HCT116 (cell line): ENCODE data around the gene KIF26A. TPM values are rescaled to one million over a fixed set of nuclear protein-coding genes. Genes with fewer than 3 reads are reported as not detected.

ENCODE experiments used
- ATAC-seq: fragments of 200-7000 bp; cut with Tn5 transposase; 2 replicates; pipeline ENCODE4 v1.9.1; 2020; ENCODE audit warnings: mild to moderate bottlenecking, moderate library complexity
- BruUV-seq: library from RNA; stranded (reverse); fragments of 400-500 nt; replicated peaks from 2 replicates; lab custom pipeline; 2021; lab: Mats Ljungman, UMichigan
- CTCF ChIA-PET: fragments of 300-600 bp; sonication (Branson Sonifier 250); formaldehyde crosslinking; loops from one replicate; lab custom pipeline; 2021; ENCODE audit warnings: antibody characterized with exemption; lab: Charles Lee
- POLR2A ChIA-PET: fragments of 300-600, 350-600 bp; sonication (Branson Sonifier 250); formaldehyde crosslinking; loops from one replicate; lab custom pipeline; 2021; ENCODE audit warnings: antibody characterized with exemption; lab: Charles Lee
- RAD21 ChIA-PET, 2 experiments: fragments of 300-600 bp; sonication (Branson Sonifier 250); formaldehyde crosslinking; loops; one replicate each; lab custom pipeline; 2023; ENCODE audit warnings: low total read pairs in 2 of 2; ENCODE audit not compliant: uncharacterized antibody in 2 of 2, unreplicated experiment in 2 of 2, low non-redundant PET in 1 of 2; lab: Charles Lee
- DNase-seq: peaks from one replicate; pipeline ENCODE4 v3.0.0-alpha.2; 2010; ENCODE audit warnings: low read depth, low spot score
- H2AFZ ChIP-seq: fragments of 200-600 bp; shearing (Covaris generic), sonication (generic); 2 replicates; pipeline ENCODE4 v1.6.1; 2017; ENCODE audit warnings: low read depth, mixed run types, mixed read lengths, antibody characterized with exemption, low read length; ENCODE audit not compliant: poor library complexity, severe bottlenecking
- H3K27ac ChIP-seq: 2 replicates; pipeline ENCODE4 v1.5.1; 2012; ENCODE audit warnings: low read depth, low read length
- H3K27me3 ChIP-seq: fragments of 200-600 bp; sonication (generic); 2 replicates; pipeline ENCODE4 v1.6.1; 2016; ENCODE audit warnings: mixed run types, low read length, mixed read lengths; ENCODE audit not compliant: insufficient read depth
- H3K36me3 ChIP-seq, 2 experiments: fragments of 200-500 bp in 1 of 2; fragments of 200-600 bp in 1 of 2; sonication (Bioruptor generic) in 1 of 2; sonication (generic) in 1 of 2; 2 replicates each; pipeline versions ENCODE4 v1.5.1 to v1.6.1; 2014 to 2016; ENCODE audit warnings: low read length in 2 of 2, inconsistent platforms in 1 of 2, mixed read lengths in 1 of 2, mixed run types in 1 of 2; ENCODE audit not compliant: insufficient read depth in 2 of 2, control insufficient read depth in 1 of 2
- H3K4me1 ChIP-seq, 2 experiments: fragments of 200-600 bp in 1 of 2; sonication (generic) in 1 of 2; 2 replicates each; pipeline versions ENCODE4 v1.5.1 to v1.6.1; 2012 to 2017; ENCODE audit warnings: low read length in 2 of 2, inconsistent platforms in 1 of 2, mild to moderate bottlenecking in 1 of 2, mixed read lengths in 1 of 2, mixed run types in 1 of 2, moderate library complexity in 1 of 2; ENCODE audit not compliant: insufficient read depth in 2 of 2, control insufficient read depth in 1 of 2
- H3K4me2 ChIP-seq: fragments of 200-600 bp; sonication (generic); 2 replicates; pipeline ENCODE4 v1.6.1; 2017; ENCODE audit warnings: mixed run types, low read length, mixed read lengths
- H3K4me3 ChIP-seq, 2 experiments: fragments of 200-600 bp in 1 of 2; sonication (generic) in 1 of 2; replicated peaks in 1 of 2; 2 replicates each; pipeline ENCODE4 v1.5.1; 2011 to 2016; ENCODE audit warnings: low read length in 2 of 2, control low read depth in 1 of 2, low read depth in 1 of 2, mild to moderate bottlenecking in 1 of 2, mixed read lengths in 1 of 2, mixed run types in 1 of 2
- H3K79me2 ChIP-seq: fragments of 200-600 bp; sonication (generic); 2 replicates; pipeline ENCODE4 v1.6.1; 2017; ENCODE audit warnings: mild to moderate bottlenecking, mixed run types, low read length, moderate library complexity, mixed read lengths; ENCODE audit not compliant: insufficient read depth
- H3K9ac ChIP-seq: fragments of 200-600 bp; sonication (generic); 2 replicates; pipeline ENCODE4 v1.6.1; 2016; ENCODE audit warnings: low read length, mixed read lengths
- H3K9me2 ChIP-seq: fragments of 200-600 bp; sonication (generic), shearing (Covaris generic); 2 replicates; pipeline ENCODE4 v1.6.1; 2017; ENCODE audit warnings: mixed run types, mild to moderate bottlenecking, moderate library complexity; ENCODE audit not compliant: insufficient read depth
- H3K9me3 ChIP-seq, 2 experiments: fragments of 200-500 bp in 1 of 2; fragments of 200-600 bp in 1 of 2; sonication (Bioruptor generic) in 1 of 2; sonication (generic) in 1 of 2; 2 replicates each; pipeline ENCODE4 v1.6.1; 2014 to 2017; ENCODE audit warnings: low read length in 2 of 2, mixed read lengths in 2 of 2, inconsistent platforms in 1 of 2, low read depth in 1 of 2, mild to moderate bottlenecking in 1 of 2, mixed run types in 1 of 2, moderate library complexity in 1 of 2; ENCODE audit not compliant: control insufficient read depth in 1 of 2, insufficient read depth in 1 of 2
- H4K20me1 ChIP-seq: fragments of 200-600 bp; sonication (generic), shearing (Covaris generic); 2 replicates; pipeline ENCODE4 v1.6.1; 2017; ENCODE audit warnings: mixed run types, mild to moderate bottlenecking, moderate library complexity; ENCODE audit not compliant: insufficient read depth
- CBX3 ChIP-seq: IDR thresholded peaks from 2 replicates; pipeline ENCODE4 v1.6.1; 2012; ENCODE audit warnings: low read depth
- CEBPB ChIP-seq: IDR thresholded peaks from 2 replicates; pipeline ENCODE4 v1.6.1; 2012; ENCODE audit warnings: low read depth
- EGR1 ChIP-seq: IDR thresholded peaks from 2 replicates; pipeline ENCODE4 v1.6.1; 2012; ENCODE audit warnings: low read depth
- ELF1 ChIP-seq: IDR thresholded peaks from 2 replicates; pipeline ENCODE4 v1.6.1; 2012; ENCODE audit warnings: low read depth, borderline replicate concordance
- EZH2 ChIP-seq: fragments of 200-600 bp; sonication (generic); IDR thresholded peaks from 2 replicates; pipeline ENCODE4 v1.6.1; 2017; ENCODE audit warnings: antibody characterized with exemption, mixed run types
- FOSL1 ChIP-seq: IDR thresholded peaks from 2 replicates; pipeline ENCODE4 v1.6.1; 2012; ENCODE audit warnings: low read depth
- JUND ChIP-seq: IDR thresholded peaks from 2 replicates; pipeline ENCODE4 v1.6.1; 2012
- POLR2A ChIP-seq: IDR thresholded peaks from 2 replicates; pipeline ENCODE4 v1.7.0; 2011; ENCODE audit warnings: borderline replicate concordance; ENCODE audit not compliant: insufficient read depth, insufficient read length; ENCODE audit errors: extremely low read depth
- RAD21 ChIP-seq: IDR thresholded peaks from 2 replicates; pipeline ENCODE4 v1.6.1; 2012; ENCODE audit warnings: low read depth, mild to moderate bottlenecking
- SIN3A ChIP-seq: IDR thresholded peaks from 2 replicates; pipeline ENCODE4 v1.6.1; 2012; ENCODE audit warnings: low read depth
- SP1 ChIP-seq: IDR thresholded peaks from 2 replicates; pipeline ENCODE4 v1.6.1; 2012; ENCODE audit warnings: low read depth
- SRF ChIP-seq: IDR thresholded peaks from 2 replicates; pipeline ENCODE4 v1.6.1; 2012; ENCODE audit warnings: low read depth
- intact Hi-C: fragments of 100-400 bp; cut with micrococcal nuclease; formaldehyde crosslinking; loops from 2 replicates; pipeline ENCODE4 v1.10.0; 2022
- total RNA-seq: library from RNA; stranded (reverse); gene quantifications from one replicate; pipeline ENCODE4 v1.2.1, GENCODE V29; 2021; ENCODE audit not compliant: unreplicated experiment
- TF ChIP-seq, protein P1 (sequence below): IDR thresholded peaks from 2 replicates; pipeline ENCODE4 v1.6.1; 2011; ENCODE audit warnings: mild to moderate bottlenecking, low read length, moderate library complexity; ENCODE audit not compliant: insufficient replicate concordance; ENCODE audit errors: extremely low read depth
- TF ChIP-seq, protein P2 (sequence below): IDR thresholded peaks from 2 replicates; pipeline ENCODE4 v1.6.1; 2012
- TF ChIP-seq, protein P3 (sequence below): IDR thresholded peaks from 2 replicates; pipeline ENCODE4 v1.6.1; 2012
- TF ChIP-seq, protein P4 (sequence below), 3 experiments: fragments of 200-600 bp in 1 of 3; sonication (generic) in 1 of 3; IDR thresholded peaks in 2 of 3; conservative IDR thresholded peaks in 1 of 3; 2 replicates each; pipeline ENCODE4 v1.5.1; 2012 to 2017; ENCODE audit warnings: low read depth in 2 of 3, low read length in 2 of 3, antibody characterized with exemption in 1 of 3, borderline replicate concordance in 1 of 3, control low read depth in 1 of 3, mild to moderate bottlenecking in 1 of 3, mixed read lengths in 1 of 3, mixed run types in 1 of 3, moderate library complexity in 1 of 3; ENCODE audit not compliant: insufficient read depth in 1 of 3

The KIF26A gene
- total RNA-seq, 1 experiment from 2014 or later = 10.2 TPM

DNA sequence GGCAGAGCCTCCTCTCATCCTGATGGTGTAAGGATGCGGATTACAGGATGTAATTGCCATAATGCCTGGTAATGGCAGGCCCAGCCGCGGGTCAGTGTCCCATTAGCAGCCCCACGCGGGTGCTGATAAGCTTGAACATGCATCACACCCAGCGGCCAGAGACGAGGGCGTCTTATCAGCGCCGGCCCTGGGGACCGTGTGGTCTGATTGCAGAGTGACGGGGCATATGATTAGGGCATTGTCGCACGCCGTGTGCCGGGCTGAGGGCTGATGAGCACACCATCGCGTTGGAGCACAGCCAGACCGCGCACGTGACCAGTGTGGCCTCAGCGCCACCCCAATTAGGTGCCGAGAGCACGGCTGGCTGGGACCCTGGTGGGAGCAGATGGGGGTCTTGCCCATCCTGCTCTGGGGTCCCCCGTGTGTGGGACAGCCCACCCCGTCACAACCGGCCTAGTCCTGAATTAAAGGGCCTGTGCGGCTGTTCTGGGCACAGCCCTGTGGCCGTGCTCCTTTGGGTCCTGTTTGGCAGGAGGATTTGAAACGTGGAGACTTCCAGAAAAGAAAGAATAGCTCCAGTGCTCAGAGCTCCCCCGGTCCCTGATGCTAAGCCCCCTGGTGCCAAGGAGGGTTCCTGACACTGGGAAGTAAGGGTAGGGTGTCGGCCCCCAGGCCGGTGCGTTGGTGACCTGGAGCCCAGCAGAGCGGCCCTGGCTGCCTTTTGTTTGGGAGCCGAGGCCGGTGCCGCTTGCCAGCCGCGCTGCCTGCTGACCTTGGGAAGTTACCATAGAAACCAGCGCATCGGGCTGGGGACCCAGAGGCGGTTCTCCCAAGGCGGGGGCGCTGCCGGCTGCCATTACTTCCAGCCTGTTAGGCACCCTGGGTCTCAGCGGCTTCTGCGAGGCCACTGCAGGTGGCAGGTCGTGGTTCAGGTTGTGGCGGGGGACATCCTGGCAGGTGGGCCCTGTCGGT is 20.7 kb downstream of the KIF26A start:
- ChIA-PET CTCF (no interaction called here), RAD21 (no interaction called here), POLR2A (no interaction called here)
- Histone ChIP-seq H3K36me3 (no peaks in the 10 kb centered on the region), H3K27me3 (no peaks in the 10 kb centered on the region), H3K9me3 (no peaks in the 10 kb centered on the region), H4K20me1 (no peaks in the 10 kb centered on the region), H3K4me3 (no peak overlapping the region), H2AFZ (no peak overlapping the region), H3K79me2 (no peaks in the 10 kb centered on the region), H3K9me2 (no peaks in the 10 kb centered on the region), H3K9ac (no peak overlapping the region), H3K4me1 (no peaks in the 10 kb centered on the region), H3K27ac (no peak overlapping the region), H3K4me2 (no peak overlapping the region)
- intact Hi-C loops = no loop called here
- ATAC-seq (no peak), DNase-seq (no peak)
- TF ChIP-seq SRF = no peak
- TF ChIP-seq, protein P1, sequence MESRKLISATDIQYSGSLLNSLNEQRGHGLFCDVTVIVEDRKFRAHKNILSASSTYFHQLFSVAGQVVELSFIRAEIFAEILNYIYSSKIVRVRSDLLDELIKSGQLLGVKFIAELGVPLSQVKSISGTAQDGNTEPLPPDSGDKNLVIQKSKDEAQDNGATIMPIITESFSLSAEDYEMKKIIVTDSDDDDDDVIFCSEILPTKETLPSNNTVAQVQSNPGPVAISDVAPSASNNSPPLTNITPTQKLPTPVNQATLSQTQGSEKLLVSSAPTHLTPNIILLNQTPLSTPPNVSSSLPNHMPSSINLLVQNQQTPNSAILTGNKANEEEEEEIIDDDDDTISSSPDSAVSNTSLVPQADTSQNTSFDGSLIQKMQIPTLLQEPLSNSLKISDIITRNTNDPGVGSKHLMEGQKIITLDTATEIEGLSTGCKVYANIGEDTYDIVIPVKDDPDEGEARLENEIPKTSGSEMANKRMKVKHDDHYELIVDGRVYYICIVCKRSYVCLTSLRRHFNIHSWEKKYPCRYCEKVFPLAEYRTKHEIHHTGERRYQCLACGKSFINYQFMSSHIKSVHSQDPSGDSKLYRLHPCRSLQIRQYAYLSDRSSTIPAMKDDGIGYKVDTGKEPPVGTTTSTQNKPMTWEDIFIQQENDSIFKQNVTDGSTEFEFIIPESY = no peak
- TF ChIP-seq EZH2 = no peak
- TF ChIP-seq, protein P2, sequence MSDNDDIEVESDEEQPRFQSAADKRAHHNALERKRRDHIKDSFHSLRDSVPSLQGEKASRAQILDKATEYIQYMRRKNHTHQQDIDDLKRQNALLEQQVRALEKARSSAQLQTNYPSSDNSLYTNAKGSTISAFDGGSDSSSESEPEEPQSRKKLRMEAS = no peak
- TF ChIP-seq CEBPB = no peak
- TF ChIP-seq, protein P3, sequence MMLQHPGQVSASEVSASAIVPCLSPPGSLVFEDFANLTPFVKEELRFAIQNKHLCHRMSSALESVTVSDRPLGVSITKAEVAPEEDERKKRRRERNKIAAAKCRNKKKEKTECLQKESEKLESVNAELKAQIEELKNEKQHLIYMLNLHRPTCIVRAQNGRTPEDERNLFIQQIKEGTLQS = no peak
- no peak for TF ChIP-seq EGR1
- TF ChIP-seq, protein P4, sequence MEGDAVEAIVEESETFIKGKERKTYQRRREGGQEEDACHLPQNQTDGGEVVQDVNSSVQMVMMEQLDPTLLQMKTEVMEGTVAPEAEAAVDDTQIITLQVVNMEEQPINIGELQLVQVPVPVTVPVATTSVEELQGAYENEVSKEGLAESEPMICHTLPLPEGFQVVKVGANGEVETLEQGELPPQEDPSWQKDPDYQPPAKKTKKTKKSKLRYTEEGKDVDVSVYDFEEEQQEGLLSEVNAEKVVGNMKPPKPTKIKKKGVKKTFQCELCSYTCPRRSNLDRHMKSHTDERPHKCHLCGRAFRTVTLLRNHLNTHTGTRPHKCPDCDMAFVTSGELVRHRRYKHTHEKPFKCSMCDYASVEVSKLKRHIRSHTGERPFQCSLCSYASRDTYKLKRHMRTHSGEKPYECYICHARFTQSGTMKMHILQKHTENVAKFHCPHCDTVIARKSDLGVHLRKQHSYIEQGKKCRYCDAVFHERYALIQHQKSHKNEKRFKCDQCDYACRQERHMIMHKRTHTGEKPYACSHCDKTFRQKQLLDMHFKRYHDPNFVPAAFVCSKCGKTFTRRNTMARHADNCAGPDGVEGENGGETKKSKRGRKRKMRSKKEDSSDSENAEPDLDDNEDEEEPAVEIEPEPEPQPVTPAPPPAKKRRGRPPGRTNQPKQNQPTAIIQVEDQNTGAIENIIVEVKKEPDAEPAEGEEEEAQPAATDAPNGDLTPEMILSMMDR (IDR thresholded peaks at IDR 0.05 in 2 of 3, conservative IDR thresholded peaks at IDR 0.05 in 1 of 3; ENCODE audit: borderline replicate concordance in 1 of 3, insufficient read depth in 1 of 3, low read depth in 2 of 3, low read length in 2 of 3) = no peak
- no peak for TF ChIP-seq FOSL1
- TF ChIP-seq JUND = no peak
- no peak for TF ChIP-seq POLR2A
- no peak for TF ChIP-seq SP1
- TF ChIP-seq RAD21 = no peak
- no peak for TF ChIP-seq CBX3
- TF ChIP-seq ELF1 = no peak
- no peak for TF ChIP-seq SIN3A
- BruUV-seq = no TSS peak
